ENCODE measurements around the gene SPTY2D1.

GRCh38 chr11:18634140-18635032 is at the start of gene SPTY2D1:
- TF ChIP-seq POLR2A (IDR thresholded peaks at IDR 0.05) (peak; percentile 83 to 97 (median 93)), CTCF (IDR thresholded peaks at IDR 0.05) (peak in 3 of 7 experiments; percentile 33 to 43 (median 40))

Measured in body of pancreas (tissue), 4 donors.